GM19099 (cell line): ENCODE data around the gene TFIP11.

Experiments used
- POLR2A ChIP-seq: IDR thresholded peaks from 3 replicates; pipeline ENCODE4 v1.6.1; 2011; ENCODE audit warnings: low read depth; ENCODE audit not compliant: insufficient read length; ENCODE audit errors: extremely low read depth

Gene TFIP11

GRCh38 chr22:26453812-26454500 lies 58.3 kb downstream of the TFIP11 start:
- no peak for TF ChIP-seq POLR2A

- TF ChIP-seq POLR2A, result no peak
Measured at GRCh38 chr22:26453216-26453615, 59.1 kb downstream of the TFIP11 start.

- no peak for TF ChIP-seq POLR2A
Measured at GRCh38 chr22:26452236-26453016, 59.8 kb downstream of the TFIP11 start.

GRCh38 chr22:26450453-26451185 lies 61.7 kb downstream of the TFIP11 start:
- no peak for TF ChIP-seq POLR2A

- no peak for TF ChIP-seq POLR2A
Measured at GRCh38 chr22:26448941-26449340, 63.3 kb downstream of the TFIP11 start.

GRCh38 chr22:26448334-26448733 lies 63.9 kb downstream of the TFIP11 start:
- TF ChIP-seq POLR2A, result no peak

GRCh38 chr22:26447584-26448329 lies 64.5 kb downstream of the TFIP11 start:
- no peak for TF ChIP-seq POLR2A

- TF ChIP-seq POLR2A, result no peak
Measured at GRCh38 chr22:26446808-26447515, 65.3 kb downstream of the TFIP11 start.

GRCh38 chr22:26445577-26446275 lies 66.5 kb downstream of the TFIP11 start:
- no peak for TF ChIP-seq POLR2A

- TF ChIP-seq POLR2A, result no peak
Measured at GRCh38 chr22:26444777-26445176, 67.5 kb downstream of the TFIP11 start.

GRCh38 chr22:26443901-26444690 lies 68.2 kb downstream of the TFIP11 start:
- no peak for TF ChIP-seq POLR2A

- TF ChIP-seq POLR2A, result no peak
Measured at GRCh38 chr22:26442086-26442756, 70.1 kb downstream of the TFIP11 start.
